ENCODE data around the gene KIAA1549. TPM values are rescaled to one million over a fixed set of nuclear protein-coding genes. Genes with fewer than 3 reads are reported as not detected.

KIAA1549 gene
- total RNA-seq, 2 experiments from 2014 or later: not detected

DNA sequence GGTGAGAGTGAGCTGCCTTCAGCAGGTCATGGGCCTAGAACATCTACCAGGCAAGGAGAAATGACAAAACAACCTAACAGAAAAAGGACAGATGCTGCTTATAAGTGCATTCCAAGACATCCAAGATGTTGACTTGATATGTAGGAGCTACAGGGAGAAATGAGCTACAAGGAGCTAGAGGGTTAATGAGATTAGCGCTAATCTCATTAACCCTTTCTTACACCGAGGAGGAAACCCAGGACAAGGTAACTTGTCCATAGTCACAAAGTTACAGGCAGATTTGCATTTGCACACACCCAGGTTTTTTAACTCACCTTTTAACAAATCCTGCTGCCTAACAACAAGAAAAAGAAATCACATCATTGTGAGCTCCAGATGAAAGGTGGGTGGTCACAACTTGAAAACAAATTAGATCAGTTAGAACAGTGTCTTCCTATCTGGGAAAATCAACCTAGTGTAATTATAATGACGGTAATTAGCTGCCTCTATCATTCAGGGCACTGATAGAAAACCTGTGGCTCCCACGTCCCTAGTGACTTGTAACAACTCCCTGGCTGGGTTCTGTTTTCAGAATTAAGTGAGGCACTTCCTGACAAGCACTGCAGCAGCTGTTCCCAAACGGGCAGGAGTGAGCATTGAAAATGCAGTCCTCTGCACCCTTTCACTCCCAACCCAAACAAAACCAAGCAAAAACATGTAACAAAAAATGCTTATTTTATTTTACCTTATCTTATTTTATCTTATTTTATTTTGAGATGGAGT lies 5.7 kb downstream of the KIAA1549 start:
- ChIA-PET POLR2A (interaction anchor here (1.1 kb wide), 1 partner anchor 10 kb away, joined by 3 read pairs; no protein-coding TSS in a partner anchor), CTCF (no interaction called here)
- Mint-ChIP-seq H3K4me1 (ENCODE audit: low read depth) (peaks cover 10% of the 10 kb centered on the region), H3K36me3 (ENCODE audit: low read depth) (peaks cover 1% of the 10 kb centered on the region), H3K9me3 (no peaks in the 10 kb centered on the region), H3K4me3 (no peak overlapping the region), H3K27me3 (peaks cover 56% of the 10 kb centered on the region), H3K27ac (no peak overlapping the region)
- H3K27ac ChIP-seq (ENCODE audit: low read depth in 1 of 2, low read length in 2 of 2): no peak overlapping the region
- ATAC-seq (ENCODE audit: poor library complexity): no peak
- no peak overlapping the region for H3K4me3 ChIP-seq (ENCODE audit: low read length)
- no peaks in the 10 kb centered on the region for H3K9me3 ChIP-seq (ENCODE audit: control insufficient read depth in 1 of 2, insufficient read depth in 1 of 2, low read length in 2 of 2)
- DNase-seq: no peak
- peaks cover 20 to 28% of the 10 kb centered on the region in 2 experiments for H3K27me3 ChIP-seq (ENCODE audit: control insufficient read depth in 1 of 2, insufficient read depth in 2 of 2, low read length in 2 of 2)
- intact Hi-C loops (cut with DNase I, micrococcal nuclease): no loop called here
- TF ChIP-seq, protein P1, sequence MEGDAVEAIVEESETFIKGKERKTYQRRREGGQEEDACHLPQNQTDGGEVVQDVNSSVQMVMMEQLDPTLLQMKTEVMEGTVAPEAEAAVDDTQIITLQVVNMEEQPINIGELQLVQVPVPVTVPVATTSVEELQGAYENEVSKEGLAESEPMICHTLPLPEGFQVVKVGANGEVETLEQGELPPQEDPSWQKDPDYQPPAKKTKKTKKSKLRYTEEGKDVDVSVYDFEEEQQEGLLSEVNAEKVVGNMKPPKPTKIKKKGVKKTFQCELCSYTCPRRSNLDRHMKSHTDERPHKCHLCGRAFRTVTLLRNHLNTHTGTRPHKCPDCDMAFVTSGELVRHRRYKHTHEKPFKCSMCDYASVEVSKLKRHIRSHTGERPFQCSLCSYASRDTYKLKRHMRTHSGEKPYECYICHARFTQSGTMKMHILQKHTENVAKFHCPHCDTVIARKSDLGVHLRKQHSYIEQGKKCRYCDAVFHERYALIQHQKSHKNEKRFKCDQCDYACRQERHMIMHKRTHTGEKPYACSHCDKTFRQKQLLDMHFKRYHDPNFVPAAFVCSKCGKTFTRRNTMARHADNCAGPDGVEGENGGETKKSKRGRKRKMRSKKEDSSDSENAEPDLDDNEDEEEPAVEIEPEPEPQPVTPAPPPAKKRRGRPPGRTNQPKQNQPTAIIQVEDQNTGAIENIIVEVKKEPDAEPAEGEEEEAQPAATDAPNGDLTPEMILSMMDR (IDR thresholded peaks at IDR 0.05): no peak
- no peaks in the 10 kb centered on the region for H3K36me3 ChIP-seq (ENCODE audit: insufficient read depth, low read length)
- H3K4me1 ChIP-seq (ENCODE audit: insufficient read depth, low read length): peaks cover 3% of the 10 kb centered on the region

GRCh38 chr7:138974675-138975292 lies 6.4 kb downstream of the KIAA1549 start:
- ChIA-PET POLR2A (no interaction called here), CTCF (no interaction called here)
- no peak overlapping the region for H3K4me3 ChIP-seq (ENCODE audit: low read length)
- Mint-ChIP-seq H3K27me3 (peaks cover 48% of the 10 kb centered on the region), H3K4me1 (ENCODE audit: low read depth) (peaks cover 4% of the 10 kb centered on the region), H3K4me3 (no peak overlapping the region), H3K9me3 (no peaks in the 10 kb centered on the region), H3K36me3 (ENCODE audit: low read depth) (no peaks in the 10 kb centered on the region), H3K27ac (no peak overlapping the region)
- intact Hi-C loops (cut with DNase I, micrococcal nuclease): no loop called here
- DNase-seq: no peak
- no peak overlapping the region for H3K27ac ChIP-seq (ENCODE audit: low read depth in 1 of 2, low read length in 2 of 2)
- no peaks in the 10 kb centered on the region for H3K36me3 ChIP-seq (ENCODE audit: insufficient read depth, low read length)
- H3K4me1 ChIP-seq (ENCODE audit: insufficient read depth, low read length): no peaks in the 10 kb centered on the region
- no peak for ATAC-seq (ENCODE audit: poor library complexity)
- H3K9me3 ChIP-seq (ENCODE audit: control insufficient read depth in 1 of 2, insufficient read depth in 1 of 2, low read length in 2 of 2): no peaks in the 10 kb centered on the region
- TF ChIP-seq, protein P1 (IDR thresholded peaks at IDR 0.05): no peak
- peaks cover 13 to 20% of the 10 kb centered on the region in 2 experiments for H3K27me3 ChIP-seq (ENCODE audit: control insufficient read depth in 1 of 2, insufficient read depth in 2 of 2, low read length in 2 of 2)

DNA sequence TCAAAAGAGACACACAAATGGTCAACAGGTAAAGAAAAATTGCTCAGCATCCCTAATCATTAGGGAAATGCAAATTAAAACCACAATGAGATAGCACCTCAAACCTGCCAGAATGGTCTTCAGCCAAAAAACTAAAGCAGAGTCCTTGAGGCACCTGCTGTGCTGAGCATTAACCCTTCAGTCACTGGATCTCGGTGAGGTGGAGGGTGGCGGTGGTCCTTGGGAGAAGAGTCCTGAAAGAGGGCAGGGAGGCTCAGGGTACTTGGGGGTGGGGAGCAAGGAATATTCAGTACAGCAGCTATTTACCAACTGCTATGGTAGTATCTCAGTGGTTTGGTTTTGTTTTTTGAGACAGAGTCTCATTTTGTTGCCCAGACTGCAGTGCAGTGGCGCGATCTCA lies 7.1 kb downstream of the KIAA1549 start:
- POLR2A ChIA-PET: no interaction called here
- intact Hi-C loops (cut with DNase I, micrococcal nuclease): no loop called here
- H3K27me3 Mint-ChIP-seq: peaks cover 42% of the 10 kb centered on the region
- DNase-seq: no peak
- Histone ChIP-seq H3K27ac (ENCODE audit: low read depth in 1 of 2, low read length in 2 of 2) (no peak overlapping the region), H3K4me1 (ENCODE audit: insufficient read depth, low read length) (no peaks in the 10 kb centered on the region), H3K36me3 (ENCODE audit: insufficient read depth, low read length) (no peaks in the 10 kb centered on the region), H3K27me3 (ENCODE audit: control insufficient read depth in 1 of 2, insufficient read depth in 2 of 2, low read length in 2 of 2) (peaks cover 7 to 13% of the 10 kb centered on the region in 2 experiments), H3K4me3 (ENCODE audit: low read length) (no peak overlapping the region), H3K9me3 (ENCODE audit: control insufficient read depth in 1 of 2, insufficient read depth in 1 of 2, low read length in 2 of 2) (no peaks in the 10 kb centered on the region)
- no peaks in the 10 kb centered on the region for H3K36me3 Mint-ChIP-seq (ENCODE audit: low read depth)
- H3K4me1 Mint-ChIP-seq (ENCODE audit: low read depth): peaks cover under 1% of the 10 kb centered on the region
- CTCF ChIA-PET: no interaction called here
- H3K4me3 Mint-ChIP-seq: no peak overlapping the region
- no peaks in the 10 kb centered on the region for H3K9me3 Mint-ChIP-seq
- no peak overlapping the region for H3K27ac Mint-ChIP-seq
- TF ChIP-seq, protein P1 (IDR thresholded peaks at IDR 0.05): no peak
- ATAC-seq (ENCODE audit: poor library complexity): no peak

Measured in CD4-positive, alpha-beta T cell (primary cell).